GM12891 (cell line): Measurements from ENCODE around the gene TWF1. TPM values are rescaled to one million over a fixed set of nuclear protein-coding genes. Genes with fewer than 3 reads are reported as not detected.
"Not testable (repeated sequence)": the region's sequence is repeated elsewhere in the genome, so short reads cannot be mapped to it uniquely, and the experiment has no call there.

Experiments
- DNase-seq: peaks from one replicate; pipeline ENCODE4 v3.0.0; 2011; ENCODE audit warnings: low spot score; ENCODE audit not compliant: insufficient read length
- FAIRE-seq: peaks from 2 replicates; lab custom pipeline; 2011; peaks lifted over from hg19 to GRCh38; lab: Jason Lieb, UNC
- PAX5 ChIP-seq: IDR thresholded peaks from 2 replicates; pipeline ENCODE4 v1.6.1; 2011; ENCODE audit warnings: low read length, moderate library complexity, mild to moderate bottlenecking; ENCODE audit not compliant: insufficient read depth, severe bottlenecking
- POLR2A ChIP-seq: IDR thresholded peaks from 2 replicates; pipeline ENCODE4 v1.6.1; 2011; ENCODE audit warnings: low read depth, low read length, control low read depth
- POLR2AphosphoS5 ChIP-seq: IDR thresholded peaks from 2 replicates; pipeline ENCODE4 v1.6.1; 2011; ENCODE audit warnings: low read depth, low read length, control low read depth
- POU2F2 ChIP-seq: IDR thresholded peaks from 2 replicates; pipeline ENCODE4 v1.6.1; 2011; ENCODE audit warnings: low read depth, mild to moderate bottlenecking, control low read depth, low read length, moderate library complexity
- SPI1 ChIP-seq: IDR thresholded peaks from 2 replicates; pipeline ENCODE4 v1.6.1; 2011; ENCODE audit warnings: low read depth, low read length, control low read depth
- TAF1 ChIP-seq: IDR thresholded peaks from 2 replicates; pipeline ENCODE4 v1.6.1; 2011; ENCODE audit warnings: low read depth, low read length, control low read depth
- polyA plus RNA-seq: library from polyadenylated mRNA; unstranded; fragments of >200 nt; gene quantifications from one replicate; pipeline ENCODE4 v1.2.1, GENCODE V29; 2012; ENCODE audit warnings: low read depth, missing spikeins, inconsistent platforms; ENCODE audit not compliant: missing spikeins

The TWF1 gene
- 11.3 TPM for polyA plus RNA-seq

- TF ChIP-seq TAF1 (peak; percentile 77), POU2F2 (no peak), POLR2A (peak; percentile 81), SPI1 (peak; percentile 89), PAX5 (peak; percentile 1), POLR2AphosphoS5 (peak; percentile 75)
- FAIRE-seq (peak; percentile 96), DNase-seq (peak; percentile 74)
These were observed at the start of gene TWF1 for GRCh38 chr12:43805860-43806736. Gene TWF1 (minus strand): TSS chr12:43806317. CDS start chr12:43806245, 72 bp downstream.

GRCh38 chr12:43852744-43853143 lies 46.6 kb upstream of the TWF1 start:
- TF ChIP-seq POU2F2, result no peak
- TF ChIP-seq PAX5, result no peak
- TF ChIP-seq SPI1, result no peak
- no peak for TF ChIP-seq TAF1
- no peak for TF ChIP-seq POLR2A
- TF ChIP-seq POLR2AphosphoS5, result no peak
- FAIRE-seq (no peak), DNase-seq (no peak)

GRCh38 chr12:43848786-43849185 lies 42.7 kb upstream of the TWF1 start:
- FAIRE-seq, result no peak
- DNase-seq, result no peak
- no peak for TF ChIP-seq SPI1
- no peak for TF ChIP-seq TAF1
- TF ChIP-seq POLR2AphosphoS5, result no peak
- no peak for TF ChIP-seq PAX5
- TF ChIP-seq POLR2A, result no peak
- no peak for TF ChIP-seq POU2F2

GRCh38 chr12:43848226-43848507 lies 42.0 kb upstream of the TWF1 start:
- DNase-seq (no peak), FAIRE-seq (no peak)

GRCh38 chr12:43847425-43848225 lies 41.5 kb upstream of the TWF1 start:
- not testable (repeated sequence) for DNase-seq, FAIRE-seq

More at GRCh38 chr12:43848226-43848507, 42.0 kb upstream of the TWF1 start:
- no peak for TF ChIP-seq PAX5
- TF ChIP-seq POLR2AphosphoS5, result no peak
- TF ChIP-seq SPI1, result no peak
- TF ChIP-seq POLR2A, result no peak
- no peak for TF ChIP-seq TAF1
- TF ChIP-seq POU2F2, result no peak

- DNase-seq, result no peak
- FAIRE-seq, result no peak
- no peak for TF ChIP-seq POU2F2
- no peak for TF ChIP-seq TAF1
- no peak for TF ChIP-seq POLR2AphosphoS5
- no peak for TF ChIP-seq PAX5
- no peak for TF ChIP-seq SPI1
- TF ChIP-seq POLR2A, result no peak
These were observed 36.1 kb upstream of the TWF1 start for GRCh38 chr12:43842259-43842658.

- FAIRE-seq (no peak), DNase-seq (no peak)
- TF ChIP-seq POLR2AphosphoS5, result no peak
- TF ChIP-seq POLR2A, result no peak
- no peak for TF ChIP-seq PAX5
- TF ChIP-seq TAF1, result no peak
- TF ChIP-seq POU2F2, result no peak
- TF ChIP-seq SPI1, result no peak
These were observed 35.1 kb upstream of the TWF1 start for GRCh38 chr12:43841253-43841652.

GRCh38 chr12:43840338-43840737 lies 34.2 kb upstream of the TWF1 start:
- TF ChIP-seq POLR2A (no peak), POLR2AphosphoS5 (no peak), TAF1 (no peak), POU2F2 (no peak), PAX5 (no peak), SPI1 (no peak)
- FAIRE-seq (no peak), DNase-seq (no peak)

GRCh38 chr12:43836475-43836989 lies 30.4 kb upstream of the TWF1 start:
- TF ChIP-seq POU2F2 (no peak), POLR2AphosphoS5 (no peak)
- DNase-seq (no peak), FAIRE-seq (no peak)
